Measurements from ENCODE around the gene DSCAM.
"Not testable (repeated sequence)": the region's sequence is repeated elsewhere in the genome, so short reads cannot be mapped to it uniquely, and the experiment has no call there.

The DSCAM gene

DNA sequence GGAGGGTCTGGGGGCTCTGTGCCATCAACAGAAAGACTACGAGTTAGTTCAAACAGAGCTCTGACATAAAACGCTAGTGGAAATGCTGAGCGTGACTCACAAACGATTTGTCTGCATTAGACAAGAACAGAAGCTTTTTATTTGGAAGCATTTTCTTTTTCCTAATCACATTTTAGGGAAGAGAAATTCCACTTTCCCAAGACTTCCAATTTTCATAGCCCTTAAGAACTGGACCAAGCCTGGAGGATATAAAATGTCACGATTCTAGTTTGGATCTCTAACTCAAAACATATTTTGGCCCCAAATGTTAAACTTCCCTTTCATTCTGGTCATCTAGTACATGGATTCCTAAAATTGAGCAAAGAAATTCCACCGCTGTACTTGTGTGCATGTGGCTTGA lies 659.7 kb downstream of the DSCAM start:
- Histone ChIP-seq H3K27ac (replicated peaks) (no peak overlapping the region), H3K4me3 (replicated peaks; ENCODE audit: insufficient read depth, low read length) (no peak overlapping the region), H3K27me3 (ENCODE audit: insufficient read depth, poor library complexity, severe bottlenecking) (no peaks in the 10 kb centered on the region)
- TF ChIP-seq, protein P1, sequence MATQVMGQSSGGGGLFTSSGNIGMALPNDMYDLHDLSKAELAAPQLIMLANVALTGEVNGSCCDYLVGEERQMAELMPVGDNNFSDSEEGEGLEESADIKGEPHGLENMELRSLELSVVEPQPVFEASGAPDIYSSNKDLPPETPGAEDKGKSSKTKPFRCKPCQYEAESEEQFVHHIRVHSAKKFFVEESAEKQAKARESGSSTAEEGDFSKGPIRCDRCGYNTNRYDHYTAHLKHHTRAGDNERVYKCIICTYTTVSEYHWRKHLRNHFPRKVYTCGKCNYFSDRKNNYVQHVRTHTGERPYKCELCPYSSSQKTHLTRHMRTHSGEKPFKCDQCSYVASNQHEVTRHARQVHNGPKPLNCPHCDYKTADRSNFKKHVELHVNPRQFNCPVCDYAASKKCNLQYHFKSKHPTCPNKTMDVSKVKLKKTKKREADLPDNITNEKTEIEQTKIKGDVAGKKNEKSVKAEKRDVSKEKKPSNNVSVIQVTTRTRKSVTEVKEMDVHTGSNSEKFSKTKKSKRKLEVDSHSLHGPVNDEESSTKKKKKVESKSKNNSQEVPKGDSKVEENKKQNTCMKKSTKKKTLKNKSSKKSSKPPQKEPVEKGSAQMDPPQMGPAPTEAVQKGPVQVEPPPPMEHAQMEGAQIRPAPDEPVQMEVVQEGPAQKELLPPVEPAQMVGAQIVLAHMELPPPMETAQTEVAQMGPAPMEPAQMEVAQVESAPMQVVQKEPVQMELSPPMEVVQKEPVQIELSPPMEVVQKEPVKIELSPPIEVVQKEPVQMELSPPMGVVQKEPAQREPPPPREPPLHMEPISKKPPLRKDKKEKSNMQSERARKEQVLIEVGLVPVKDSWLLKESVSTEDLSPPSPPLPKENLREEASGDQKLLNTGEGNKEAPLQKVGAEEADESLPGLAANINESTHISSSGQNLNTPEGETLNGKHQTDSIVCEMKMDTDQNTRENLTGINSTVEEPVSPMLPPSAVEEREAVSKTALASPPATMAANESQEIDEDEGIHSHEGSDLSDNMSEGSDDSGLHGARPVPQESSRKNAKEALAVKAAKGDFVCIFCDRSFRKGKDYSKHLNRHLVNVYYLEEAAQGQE (IDR thresholded peaks at IDR 0.05; ENCODE audit: insufficient replicate concordance, low read depth): no peak
- no peak for TF ChIP-seq SPI1 (IDR thresholded peaks at IDR 0.05; ENCODE audit: borderline replicate concordance, low read depth)
- no peak for TF ChIP-seq POLR2AphosphoS5 (IDR thresholded peaks at IDR 0.05; ENCODE audit: low read depth)
- no peak for TF ChIP-seq GABPA (IDR thresholded peaks at IDR 0.05; ENCODE audit: low read depth)
- TF ChIP-seq, protein P2, sequence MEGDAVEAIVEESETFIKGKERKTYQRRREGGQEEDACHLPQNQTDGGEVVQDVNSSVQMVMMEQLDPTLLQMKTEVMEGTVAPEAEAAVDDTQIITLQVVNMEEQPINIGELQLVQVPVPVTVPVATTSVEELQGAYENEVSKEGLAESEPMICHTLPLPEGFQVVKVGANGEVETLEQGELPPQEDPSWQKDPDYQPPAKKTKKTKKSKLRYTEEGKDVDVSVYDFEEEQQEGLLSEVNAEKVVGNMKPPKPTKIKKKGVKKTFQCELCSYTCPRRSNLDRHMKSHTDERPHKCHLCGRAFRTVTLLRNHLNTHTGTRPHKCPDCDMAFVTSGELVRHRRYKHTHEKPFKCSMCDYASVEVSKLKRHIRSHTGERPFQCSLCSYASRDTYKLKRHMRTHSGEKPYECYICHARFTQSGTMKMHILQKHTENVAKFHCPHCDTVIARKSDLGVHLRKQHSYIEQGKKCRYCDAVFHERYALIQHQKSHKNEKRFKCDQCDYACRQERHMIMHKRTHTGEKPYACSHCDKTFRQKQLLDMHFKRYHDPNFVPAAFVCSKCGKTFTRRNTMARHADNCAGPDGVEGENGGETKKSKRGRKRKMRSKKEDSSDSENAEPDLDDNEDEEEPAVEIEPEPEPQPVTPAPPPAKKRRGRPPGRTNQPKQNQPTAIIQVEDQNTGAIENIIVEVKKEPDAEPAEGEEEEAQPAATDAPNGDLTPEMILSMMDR (IDR thresholded peaks at IDR 0.05; ENCODE audit: insufficient read depth, low read length): no peak
- no peak for DNase-seq (ENCODE audit: low read depth in 1 of 2, low spot score in 1 of 2)

DNA sequence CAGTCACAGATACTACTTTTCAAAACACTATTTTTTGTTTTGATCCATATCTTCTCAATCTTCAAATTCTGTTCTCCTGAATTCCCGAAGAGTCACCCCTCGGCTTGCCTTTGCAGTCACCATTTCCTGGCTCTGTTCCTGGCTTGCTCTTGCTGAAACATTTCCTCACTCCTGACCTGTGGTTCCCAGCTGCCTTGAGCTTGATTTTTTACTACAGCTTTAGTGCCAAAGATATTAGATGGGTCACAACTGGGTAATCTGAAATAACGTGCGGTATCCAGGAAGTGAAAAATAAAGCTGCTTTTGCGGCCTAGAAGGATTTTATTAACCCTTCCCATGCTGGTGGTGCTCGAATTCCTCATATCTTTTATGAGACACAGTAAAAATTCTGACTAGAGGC lies 660.9 kb downstream of the DSCAM start:
- TF ChIP-seq, protein P2 (IDR thresholded peaks at IDR 0.05; ENCODE audit: insufficient read depth, low read length): no peak
- TF ChIP-seq POLR2AphosphoS5 (IDR thresholded peaks at IDR 0.05; ENCODE audit: low read depth): no peak
- TF ChIP-seq GABPA (IDR thresholded peaks at IDR 0.05; ENCODE audit: low read depth): no peak
- TF ChIP-seq SPI1 (IDR thresholded peaks at IDR 0.05; ENCODE audit: borderline replicate concordance, low read depth): no peak
- TF ChIP-seq, protein P1 (IDR thresholded peaks at IDR 0.05; ENCODE audit: insufficient replicate concordance, low read depth): no peak
- Histone ChIP-seq H3K4me3 (replicated peaks; ENCODE audit: insufficient read depth, low read length) (no peak overlapping the region), H3K27ac (replicated peaks) (no peak overlapping the region), H3K27me3 (ENCODE audit: insufficient read depth, poor library complexity, severe bottlenecking) (no peaks in the 10 kb centered on the region)
- no peak for DNase-seq (ENCODE audit: low read depth in 1 of 2, low spot score in 1 of 2)

DNA sequence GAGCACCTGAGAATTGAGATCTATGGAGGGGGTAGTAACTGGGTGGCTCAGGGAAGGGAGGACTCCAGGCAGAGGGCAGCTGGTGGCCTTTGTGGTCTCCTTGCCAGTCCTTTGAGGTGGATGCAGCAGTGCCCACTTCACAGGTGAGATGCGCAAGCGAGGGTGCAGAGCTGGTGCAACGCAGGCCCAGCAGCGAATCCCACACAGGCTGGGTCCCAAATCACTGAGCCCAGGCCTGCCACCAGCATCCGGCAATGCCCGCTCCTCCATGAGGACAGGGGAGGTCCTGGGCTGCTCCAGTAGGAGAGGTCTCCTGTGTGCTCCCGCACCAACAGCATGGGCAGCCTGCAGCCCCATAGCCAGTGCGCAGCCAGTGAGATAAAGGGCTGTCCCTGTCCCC lies 661.8 kb downstream of the DSCAM start:
- H3K4me3 ChIP-seq (replicated peaks; ENCODE audit: insufficient read depth, low read length): no peak overlapping the region
- no peak for DNase-seq (ENCODE audit: low read depth in 1 of 2, low spot score in 1 of 2)
- no peak overlapping the region for H3K27ac ChIP-seq (replicated peaks)
- H3K27me3 ChIP-seq (ENCODE audit: insufficient read depth, poor library complexity, severe bottlenecking): no peaks in the 10 kb centered on the region
- TF ChIP-seq, protein P2 (IDR thresholded peaks at IDR 0.05; ENCODE audit: insufficient read depth, low read length): no peak
- TF ChIP-seq POLR2AphosphoS5 (IDR thresholded peaks at IDR 0.05; ENCODE audit: low read depth) (no peak), SPI1 (IDR thresholded peaks at IDR 0.05; ENCODE audit: borderline replicate concordance, low read depth) (no peak), GABPA (IDR thresholded peaks at IDR 0.05; ENCODE audit: low read depth) (no peak)
- TF ChIP-seq, protein P1 (IDR thresholded peaks at IDR 0.05; ENCODE audit: insufficient replicate concordance, low read depth): no peak

DNA sequence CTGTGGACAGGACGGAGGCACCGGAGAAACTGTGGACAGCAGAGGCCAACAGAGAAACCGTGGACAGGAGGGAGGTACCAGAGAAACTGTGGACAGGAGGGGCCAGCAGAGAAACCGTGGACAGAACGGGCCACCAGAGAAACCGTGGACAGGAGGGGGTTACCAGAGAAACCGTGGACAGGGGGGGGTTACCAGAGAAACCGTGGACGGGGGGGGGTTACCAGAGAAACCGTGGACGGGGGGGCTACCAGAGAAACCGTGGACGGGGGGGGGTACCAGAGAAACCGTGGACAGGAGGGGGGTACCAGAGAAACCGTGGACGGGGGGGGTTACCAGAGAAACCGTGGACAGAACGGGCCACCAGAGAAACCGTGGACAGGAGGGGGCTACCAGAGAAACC lies 664.5 kb downstream of the DSCAM start:
- H3K27me3 ChIP-seq (ENCODE audit: insufficient read depth, poor library complexity, severe bottlenecking); DNase-seq (ENCODE audit: low read depth in 1 of 2, low spot score in 1 of 2): not testable (repeated sequence)

More for the DNA sequence above, 664.5 kb downstream of the DSCAM start:
- H3K27ac ChIP-seq (replicated peaks); H3K4me3 ChIP-seq (replicated peaks; ENCODE audit: insufficient read depth, low read length): not testable (repeated sequence)
